ENCODE measurements around the gene DTWD2. TPM values are rescaled to one million over a fixed set of nuclear protein-coding genes. Genes with fewer than 3 reads are reported as not detected.
A peak's percentile ranks its signal among the peaks of the same experiment; 100 is the strongest.

DTWD2 gene
- total RNA-seq, 3 donors from 2014 or later (not counting 1 experiment from before 2014, with no cell fraction given) = 3.7 to 6.0 (median 4.1) TPM

DNA sequence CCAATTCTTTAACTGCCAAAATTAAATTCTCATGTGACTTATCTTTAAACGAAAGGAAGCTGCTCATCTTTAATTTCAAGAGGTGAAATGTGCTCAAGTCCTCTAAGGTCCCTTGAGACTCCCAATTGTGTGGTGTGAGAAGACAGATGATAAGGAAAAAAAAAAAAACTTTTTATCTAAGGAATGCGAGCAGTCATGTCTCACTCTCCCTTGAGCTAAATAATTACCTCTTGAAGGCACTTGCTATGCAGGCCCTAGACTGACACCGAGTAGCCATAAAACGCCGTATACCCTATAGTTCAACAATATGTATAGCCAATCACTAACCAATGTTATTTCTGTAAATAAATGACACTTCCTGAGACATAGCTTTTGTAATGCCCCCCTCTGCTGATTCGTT, 1.5 kb upstream of the DTWD2 start:
- 91% methylated on average over 6 of the region's 6 CpGs for WGBS (ENCODE audit: insufficient coverage)
- Mint-ChIP-seq H3K27ac (no peak overlapping the region), H3K27me3 (ENCODE audit: low read depth in 2 of 2) (peaks cover 0 to 2% of the 10 kb centered on the region in 2 donors), H3K4me3 (peak overlapping the region; percentile 7), H3K4me1 (peaks cover 11 to 16% of the 10 kb centered on the region in 2 donors), H3K9me3 (no peaks in the 10 kb centered on the region), H3K36me3 (no peaks in the 10 kb centered on the region)
- Histone ChIP-seq H3K36me3 (ENCODE audit: control insufficient read depth, insufficient read depth, low read length) (no peaks in the 10 kb centered on the region), H3K9me3 (ENCODE audit: control insufficient read depth, insufficient read depth, low read length) (no peaks in the 10 kb centered on the region), H3K4me1 (ENCODE audit: control insufficient read depth, insufficient read depth, low read length) (peaks cover 5% of the 10 kb centered on the region), H3K4me3 (ENCODE audit: low read length) (no peak overlapping the region), H3K27ac (ENCODE audit: low read length) (no peak overlapping the region), H3K27me3 (ENCODE audit: control insufficient read depth, insufficient read depth, low read length) (no peaks in the 10 kb centered on the region)
- DNase-seq = no peak
- TF ChIP-seq, protein P1, sequence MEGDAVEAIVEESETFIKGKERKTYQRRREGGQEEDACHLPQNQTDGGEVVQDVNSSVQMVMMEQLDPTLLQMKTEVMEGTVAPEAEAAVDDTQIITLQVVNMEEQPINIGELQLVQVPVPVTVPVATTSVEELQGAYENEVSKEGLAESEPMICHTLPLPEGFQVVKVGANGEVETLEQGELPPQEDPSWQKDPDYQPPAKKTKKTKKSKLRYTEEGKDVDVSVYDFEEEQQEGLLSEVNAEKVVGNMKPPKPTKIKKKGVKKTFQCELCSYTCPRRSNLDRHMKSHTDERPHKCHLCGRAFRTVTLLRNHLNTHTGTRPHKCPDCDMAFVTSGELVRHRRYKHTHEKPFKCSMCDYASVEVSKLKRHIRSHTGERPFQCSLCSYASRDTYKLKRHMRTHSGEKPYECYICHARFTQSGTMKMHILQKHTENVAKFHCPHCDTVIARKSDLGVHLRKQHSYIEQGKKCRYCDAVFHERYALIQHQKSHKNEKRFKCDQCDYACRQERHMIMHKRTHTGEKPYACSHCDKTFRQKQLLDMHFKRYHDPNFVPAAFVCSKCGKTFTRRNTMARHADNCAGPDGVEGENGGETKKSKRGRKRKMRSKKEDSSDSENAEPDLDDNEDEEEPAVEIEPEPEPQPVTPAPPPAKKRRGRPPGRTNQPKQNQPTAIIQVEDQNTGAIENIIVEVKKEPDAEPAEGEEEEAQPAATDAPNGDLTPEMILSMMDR (IDR thresholded peaks at IDR 0.05) = no peak
- ATAC-seq = no peak
- intact Hi-C loops (cut with micrococcal nuclease) = no loop called here

GRCh38 chr5:118988866-118989180, 476 bp upstream of the DTWD2 start:
- DNase-seq (no peak), ATAC-seq (no peak)
- H3K27ac Mint-ChIP-seq = peak overlapping the region; percentile 48 to 82
- H3K27ac ChIP-seq (ENCODE audit: low read length) = peak overlapping the region; percentile 41
- H3K4me3 ChIP-seq (ENCODE audit: low read length) = peak overlapping the region; percentile 36
- H3K4me1 ChIP-seq (ENCODE audit: control insufficient read depth, insufficient read depth, low read length) = peaks cover 5% of the 10 kb centered on the region
- TF ChIP-seq, protein P1 (IDR thresholded peaks at IDR 0.05) = no peak
- no peaks in the 10 kb centered on the region for H3K9me3 ChIP-seq (ENCODE audit: control insufficient read depth, insufficient read depth, low read length)
- H3K27me3 ChIP-seq (ENCODE audit: control insufficient read depth, insufficient read depth, low read length) = no peaks in the 10 kb centered on the region
- 51% methylated on average over 9 of the region's 9 CpGs for WGBS (ENCODE audit: insufficient coverage)
- intact Hi-C loops (cut with micrococcal nuclease) = loop anchor here (1.0 kb wide), 5 partner anchors 81 to 446 kb away; no protein-coding TSS in a partner anchor
- peak overlapping the region; percentile 82 for H3K4me3 Mint-ChIP-seq
- H3K27me3 Mint-ChIP-seq (ENCODE audit: low read depth in 2 of 2) = peaks cover 0 to 1% of the 10 kb centered on the region in 2 donors
- no peaks in the 10 kb centered on the region for H3K9me3 Mint-ChIP-seq
- H3K4me1 Mint-ChIP-seq = peaks cover 11 to 16% of the 10 kb centered on the region in 2 donors
- no peaks in the 10 kb centered on the region for H3K36me3 Mint-ChIP-seq
- no peaks in the 10 kb centered on the region for H3K36me3 ChIP-seq (ENCODE audit: control insufficient read depth, insufficient read depth, low read length)

DNA sequence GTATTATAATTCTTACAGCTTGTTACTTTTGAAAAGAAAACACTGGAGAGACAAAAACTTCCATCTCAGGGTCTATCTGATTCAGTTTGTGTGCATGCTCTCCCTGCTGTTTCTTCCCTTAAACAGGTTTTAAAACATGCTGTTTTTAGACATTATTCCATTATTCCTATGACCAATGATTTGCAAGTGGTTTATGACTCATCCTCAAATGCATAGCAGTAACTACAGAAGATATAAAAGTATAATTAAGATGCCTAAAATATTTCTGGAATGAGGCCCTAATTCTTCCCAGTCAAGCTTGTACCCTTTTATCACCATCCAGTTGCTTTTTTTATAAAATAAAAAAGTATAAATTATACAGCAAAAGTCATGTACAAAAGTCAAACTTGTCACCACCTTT, 3.7 kb downstream of the DTWD2 start:
- intact Hi-C loops (cut with micrococcal nuclease) = no loop called here
- Histone ChIP-seq H3K9me3 (ENCODE audit: control insufficient read depth, insufficient read depth, low read length) (no peaks in the 10 kb centered on the region), H3K27me3 (ENCODE audit: control insufficient read depth, insufficient read depth, low read length) (no peaks in the 10 kb centered on the region), H3K4me1 (ENCODE audit: control insufficient read depth, insufficient read depth, low read length) (peaks cover 5% of the 10 kb centered on the region), H3K4me3 (ENCODE audit: low read length) (no peak overlapping the region), H3K36me3 (ENCODE audit: control insufficient read depth, insufficient read depth, low read length) (no peaks in the 10 kb centered on the region), H3K27ac (ENCODE audit: low read length) (no peak overlapping the region)
- no peaks in the 10 kb centered on the region for H3K27me3 Mint-ChIP-seq (ENCODE audit: low read depth in 2 of 2)
- peaks cover 11 to 16% of the 10 kb centered on the region in 2 donors for H3K4me1 Mint-ChIP-seq
- no peak overlapping the region for H3K4me3 Mint-ChIP-seq
- no peak for DNase-seq
- ATAC-seq = no peak
- no peaks in the 10 kb centered on the region for H3K36me3 Mint-ChIP-seq
- TF ChIP-seq, protein P1 (IDR thresholded peaks at IDR 0.05) = no peak
- H3K9me3 Mint-ChIP-seq = no peaks in the 10 kb centered on the region
- no peak overlapping the region for H3K27ac Mint-ChIP-seq

DNA sequence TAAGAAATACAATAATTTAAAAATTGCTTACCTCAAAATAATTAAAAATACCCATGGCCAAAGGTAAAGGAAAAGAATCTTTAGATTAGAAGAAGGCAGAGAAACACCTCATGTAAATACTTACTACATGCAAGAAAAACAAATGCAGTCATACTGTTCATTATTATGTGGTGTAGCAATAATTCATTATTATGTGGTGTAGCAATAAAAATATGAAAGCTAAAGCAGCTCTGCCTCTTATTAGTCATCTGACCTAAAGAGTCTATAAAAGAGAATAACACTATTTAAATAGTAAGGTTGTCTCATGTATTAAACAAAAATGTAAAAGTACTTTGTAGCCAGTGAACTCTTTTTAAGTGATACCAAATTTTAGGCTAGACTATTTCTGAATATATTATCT, 6.6 kb downstream of the DTWD2 start:
- no peak overlapping the region for H3K4me3 Mint-ChIP-seq
- H3K4me1 Mint-ChIP-seq = peaks cover 0 to under 1% of the 10 kb centered on the region in 2 donors
- DNase-seq = no peak
- TF ChIP-seq, protein P1 (IDR thresholded peaks at IDR 0.05) = no peak
- no peak for ATAC-seq
- Histone ChIP-seq H3K27me3 (ENCODE audit: control insufficient read depth, insufficient read depth, low read length) (no peaks in the 10 kb centered on the region), H3K36me3 (ENCODE audit: control insufficient read depth, insufficient read depth, low read length) (no peaks in the 10 kb centered on the region), H3K4me1 (ENCODE audit: control insufficient read depth, insufficient read depth, low read length) (no peaks in the 10 kb centered on the region), H3K9me3 (ENCODE audit: control insufficient read depth, insufficient read depth, low read length) (no peaks in the 10 kb centered on the region), H3K4me3 (ENCODE audit: low read length) (no peak overlapping the region), H3K27ac (ENCODE audit: low read length) (no peak overlapping the region)
- H3K27me3 Mint-ChIP-seq (ENCODE audit: low read depth in 2 of 2) = no peaks in the 10 kb centered on the region
- H3K27ac Mint-ChIP-seq = no peak overlapping the region
- peaks cover 4% of the 10 kb centered on the region for H3K36me3 Mint-ChIP-seq
- intact Hi-C loops (cut with micrococcal nuclease) = no loop called here
- no peaks in the 10 kb centered on the region for H3K9me3 Mint-ChIP-seq

Data from natural killer cell (primary cell).